H1 (cell line): Measurements from ENCODE around the gene ARHGAP15. TPM values are rescaled to one million over a fixed set of nuclear protein-coding genes. Genes with fewer than 3 reads are reported as not detected.

ENCODE experiments used
- CHD1 ChIP-seq: IDR thresholded peaks from 2 replicates; pipeline ENCODE4 v1.6.1; 2012; ENCODE audit warnings: low read depth, low read length, improper control_type of control experiment
- polyA plus RNA-seq, 7 experiments: library from polyadenylated mRNA; depleted of rRNA in 3 of 7; stranded (reverse) in 5 of 7; unstranded in 2 of 7; fragments of >200 nt in 5 of 7; fragments of 200-250 nt in 2 of 7; gene quantifications; 1 replicate in 5 of 7; 2 replicates in 1 of 7; 4 replicates in 1 of 7; pipeline versions ENCODE4 v1.2.1 to v1.2.3, GENCODE V29; 2011 to 2013; ENCODE audit warnings: missing spikeins in 2 of 7, mixed read lengths in 2 of 7
- total RNA-seq: library from RNA; stranded (reverse); fragmentation: NEBNext Ultra II Directional; extraction: Animal tissue kit (Norgen Biotek cat#: 25700); gene quantifications from 2 replicates; pipeline ENCODE4 v1.2.1, GENCODE V29; 2021

The ARHGAP15 gene
- total and polyA plus RNA-seq, 2 of the 8 experiments (the other 6 are each of a cell fraction or from before 2014, with no cell fraction given): not detected

DNA sequence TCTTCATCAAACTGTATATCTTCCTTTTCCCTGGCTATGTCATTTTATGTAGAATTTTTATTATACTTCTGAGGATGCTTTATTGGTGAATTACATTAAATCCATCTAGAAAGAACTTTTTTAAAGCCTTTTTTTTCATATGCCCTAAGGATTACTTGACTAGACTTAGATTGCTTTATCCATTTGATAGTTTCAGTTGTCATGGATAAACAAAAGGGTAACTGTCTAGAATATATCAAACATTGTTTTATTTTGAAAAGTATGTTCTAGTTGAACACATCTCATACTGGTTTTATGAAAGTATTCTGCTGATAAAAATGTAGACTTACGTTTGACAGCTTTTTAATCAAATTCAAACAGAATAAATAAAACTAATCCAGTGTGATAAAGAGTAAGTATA lies 639.8 kb downstream of the ARHGAP15 start (continued):
- no peak for TF ChIP-seq CHD1
